Ramos (cell line): ENCODE results near the gene APIP.

Experiments used
- in situ Hi-C: fragments of 300-500 bp; cut with MboI; formaldehyde crosslinking; loops from one replicate; pipeline ENCODE4 v1.14.3; 2022; ENCODE audit warnings: low sequenced_read_pairs; ENCODE audit not compliant: unreplicated experiment

Gene APIP

DNA sequence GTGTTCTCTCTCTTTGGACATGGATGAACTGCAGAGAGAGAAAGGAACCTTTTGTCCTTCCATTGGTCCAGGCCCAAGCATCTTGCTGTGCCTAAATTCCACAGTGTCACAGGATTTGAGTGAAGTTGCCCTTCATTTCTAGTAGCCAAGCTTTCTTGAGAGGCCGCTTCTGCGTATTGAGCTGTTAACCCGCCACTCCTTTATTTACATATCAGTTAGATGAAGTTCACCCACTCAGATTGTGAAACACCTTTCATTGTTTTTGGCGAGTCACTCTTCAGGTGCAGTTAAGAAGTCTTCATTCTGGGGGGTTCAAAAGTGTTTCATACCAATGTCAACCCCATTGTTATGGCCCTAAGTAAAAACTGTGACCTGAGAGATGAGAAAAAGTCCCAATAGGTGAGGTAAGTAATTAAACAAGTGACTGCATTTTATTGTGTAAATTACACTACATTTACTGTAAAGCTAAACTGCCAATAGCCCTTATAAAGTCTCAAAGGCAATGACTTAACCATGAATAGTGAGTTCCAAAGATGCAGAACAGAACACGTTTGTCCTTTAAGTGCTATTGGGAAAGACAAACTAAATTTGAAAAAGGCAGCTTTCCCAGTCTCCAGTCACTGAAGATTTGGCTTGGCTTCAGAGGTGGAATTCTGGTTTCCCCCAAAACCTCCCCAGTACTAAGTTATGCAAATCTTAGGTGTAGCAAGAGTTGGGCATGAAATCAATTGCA is 61.0 kb downstream of the APIP start:
- in situ Hi-C loops = no loop called here

DNA sequence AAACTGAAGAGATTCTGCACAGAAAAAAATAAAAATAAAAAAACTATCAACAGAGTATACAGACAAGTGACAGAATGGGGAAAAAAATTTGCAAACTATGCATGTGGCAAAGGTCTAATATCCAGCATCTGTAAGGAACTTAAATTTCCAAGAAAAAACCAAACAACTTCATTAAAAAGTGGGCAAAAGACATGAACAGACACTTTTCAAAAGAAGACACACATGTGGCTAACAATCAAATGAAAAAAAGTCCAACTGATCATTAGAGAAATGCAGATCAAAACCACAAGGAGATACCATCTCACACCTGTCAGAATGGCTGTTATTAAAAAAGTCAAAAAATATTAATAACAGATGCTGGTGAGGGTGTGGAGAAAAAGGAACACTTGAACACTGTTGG is 64.3 kb downstream of the APIP start:
- in situ Hi-C loops = no loop called here

- in situ Hi-C loops = no loop called here
Observed at GRCh38 chr11:34850334-34850733, 65.8 kb downstream of the APIP start.

GRCh38 chr11:34846467-34846866 is 69.7 kb downstream of the APIP start:
- in situ Hi-C loops = no loop called here

DNA sequence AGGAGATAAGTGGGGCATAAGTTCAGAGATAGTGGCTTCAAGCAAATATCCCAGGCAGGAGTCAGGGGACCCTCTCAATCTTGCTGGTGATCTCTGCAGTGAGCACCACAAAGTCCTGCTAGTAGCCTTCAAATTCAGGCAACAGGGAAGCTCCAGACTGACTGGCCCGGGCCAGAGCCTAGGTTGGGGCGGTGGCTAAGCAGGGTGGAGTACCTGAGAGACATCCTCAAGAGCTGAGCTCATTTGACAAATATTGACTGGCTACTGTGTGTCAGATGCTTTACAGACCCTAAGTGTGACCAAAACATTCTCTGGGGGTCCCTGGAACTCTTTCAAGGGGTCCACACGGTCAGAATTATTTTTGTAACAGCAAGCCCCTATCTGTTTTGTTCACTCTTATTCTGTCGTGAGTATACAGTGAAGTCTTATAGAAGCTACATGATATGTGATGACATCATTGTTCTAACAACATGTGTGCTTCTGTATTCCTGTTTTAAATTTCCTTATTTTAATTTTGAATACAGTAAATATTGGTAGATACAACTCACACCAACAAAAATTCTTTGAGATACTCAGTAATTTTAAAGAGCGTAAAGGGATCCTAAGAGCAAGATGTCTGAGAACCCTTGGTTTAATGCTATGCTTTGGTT is 71.6 kb downstream of the APIP start:
- in situ Hi-C loops = no loop called here

DNA sequence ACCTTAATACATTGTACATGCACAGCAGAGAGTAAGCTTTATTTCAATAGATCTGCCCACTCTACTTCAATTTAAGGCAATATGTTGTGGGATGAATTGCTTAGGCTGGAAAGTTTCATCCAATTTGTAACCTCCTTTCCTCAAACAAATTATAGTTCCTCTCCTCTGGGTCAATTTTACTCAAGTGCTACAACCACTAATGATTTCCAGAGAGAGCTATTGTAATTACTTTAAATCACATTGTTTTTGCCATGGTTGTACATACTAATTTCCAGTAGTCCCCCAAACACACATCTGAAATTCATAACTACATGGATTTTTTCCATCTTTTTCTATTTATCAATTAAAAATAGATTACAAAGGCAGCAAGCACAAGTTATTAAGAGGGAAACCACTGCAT is 72.9 kb downstream of the APIP start:
- in situ Hi-C loops = no loop called here

GRCh38 chr11:34840736-34841386 is 75.3 kb downstream of the APIP start:
- in situ Hi-C loops = no loop called here

DNA sequence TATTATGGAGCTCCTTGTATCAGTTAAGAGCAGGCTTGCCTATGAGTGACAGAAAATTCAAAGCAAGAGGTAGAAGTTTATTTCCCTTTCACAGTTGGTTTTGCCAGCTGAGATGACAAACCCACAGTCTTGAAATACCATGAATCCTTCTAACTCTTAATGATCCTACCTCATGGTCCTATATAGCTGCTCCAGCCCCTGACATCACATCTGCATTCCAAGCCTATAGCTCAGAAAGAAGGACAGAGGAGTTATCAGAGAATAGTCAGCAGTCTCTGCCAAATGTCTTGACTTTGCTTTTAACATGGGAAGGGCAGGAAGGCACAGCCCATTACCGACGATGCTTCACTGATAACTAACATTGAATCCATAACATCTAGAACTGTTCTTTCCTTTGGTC is 76.2 kb downstream of the APIP start:
- in situ Hi-C loops = no loop called here

DNA sequence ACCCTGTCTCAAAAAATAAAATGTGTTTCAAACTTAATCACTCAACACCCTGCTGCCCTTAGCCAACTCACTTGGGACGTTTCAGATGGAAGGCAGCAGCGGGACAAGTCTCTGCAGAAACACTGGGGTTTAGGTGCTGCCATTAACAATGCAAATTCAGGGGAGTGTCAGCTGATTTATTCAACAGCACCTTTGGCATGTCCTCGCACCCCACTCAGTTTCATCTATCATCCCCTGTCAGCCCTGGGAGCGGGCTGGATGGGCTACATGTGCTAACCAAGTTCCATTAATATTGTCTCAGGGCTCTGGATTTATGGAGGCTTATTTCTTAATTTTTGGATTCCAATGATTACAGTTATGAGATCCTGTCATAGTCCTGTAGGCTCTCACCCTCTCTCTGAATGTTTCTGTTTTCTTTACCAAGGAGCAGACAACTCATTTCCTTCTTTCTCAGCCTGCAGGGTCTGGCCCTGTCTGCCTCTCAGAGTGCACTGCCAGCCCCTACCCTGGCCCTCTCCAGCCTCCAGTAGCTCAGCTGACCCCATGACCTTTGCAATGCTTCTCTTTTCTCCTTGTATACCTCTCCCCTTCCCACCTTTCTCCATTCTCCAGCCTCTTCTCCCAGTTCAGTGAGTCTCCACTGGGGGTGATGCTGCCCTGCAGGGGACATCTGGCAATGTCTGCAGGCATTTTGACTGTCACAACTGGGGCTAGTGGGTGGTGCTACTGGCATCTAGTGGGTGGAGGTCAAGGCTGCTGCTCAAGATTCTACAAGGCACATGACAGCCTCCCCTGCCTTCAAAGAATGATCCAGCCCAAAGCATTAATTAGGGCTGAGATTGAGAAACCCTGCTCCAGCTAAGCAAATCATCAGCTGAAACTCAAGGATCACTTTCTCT is 79.0 kb downstream of the APIP start:
- in situ Hi-C loops = no loop called here

DNA sequence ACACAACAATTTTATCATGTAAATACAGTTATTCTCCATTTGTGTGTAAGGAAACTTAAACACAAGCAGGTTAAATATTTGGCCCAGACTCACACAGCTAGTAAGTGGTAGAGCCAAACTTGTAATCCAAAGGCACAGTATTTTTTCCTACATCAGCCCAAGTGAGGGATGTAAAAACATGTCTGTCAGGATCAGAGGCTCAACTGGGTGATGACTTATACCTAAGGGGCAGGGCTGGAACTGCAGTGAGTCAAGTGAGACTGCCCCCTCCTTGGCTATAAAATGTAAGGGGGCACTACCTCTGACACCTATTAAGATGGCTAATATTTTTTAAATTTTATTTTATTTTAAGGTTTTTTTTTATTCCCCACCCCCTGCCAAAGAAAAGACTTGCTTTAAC is 82.6 kb downstream of the APIP start:
- in situ Hi-C loops = no loop called here
